NCI-H345 (cell line): Measurements from ENCODE around the gene NPTX1.
"Not testable (repeated sequence)": the region's sequence is repeated elsewhere in the genome, so short reads cannot be mapped to it uniquely, and the experiment has no call there.

Experiments
- DNase-seq: peaks from one replicate; lab custom pipeline; 2025; lab: John Stamatoyannopoulos, UW

Gene NPTX1, protein sequence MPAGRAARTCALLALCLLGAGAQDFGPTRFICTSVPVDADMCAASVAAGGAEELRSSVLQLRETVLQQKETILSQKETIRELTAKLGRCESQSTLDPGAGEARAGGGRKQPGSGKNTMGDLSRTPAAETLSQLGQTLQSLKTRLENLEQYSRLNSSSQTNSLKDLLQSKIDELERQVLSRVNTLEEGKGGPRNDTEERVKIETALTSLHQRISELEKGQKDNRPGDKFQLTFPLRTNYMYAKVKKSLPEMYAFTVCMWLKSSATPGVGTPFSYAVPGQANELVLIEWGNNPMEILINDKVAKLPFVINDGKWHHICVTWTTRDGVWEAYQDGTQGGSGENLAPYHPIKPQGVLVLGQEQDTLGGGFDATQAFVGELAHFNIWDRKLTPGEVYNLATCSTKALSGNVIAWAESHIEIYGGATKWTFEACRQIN

DNA sequence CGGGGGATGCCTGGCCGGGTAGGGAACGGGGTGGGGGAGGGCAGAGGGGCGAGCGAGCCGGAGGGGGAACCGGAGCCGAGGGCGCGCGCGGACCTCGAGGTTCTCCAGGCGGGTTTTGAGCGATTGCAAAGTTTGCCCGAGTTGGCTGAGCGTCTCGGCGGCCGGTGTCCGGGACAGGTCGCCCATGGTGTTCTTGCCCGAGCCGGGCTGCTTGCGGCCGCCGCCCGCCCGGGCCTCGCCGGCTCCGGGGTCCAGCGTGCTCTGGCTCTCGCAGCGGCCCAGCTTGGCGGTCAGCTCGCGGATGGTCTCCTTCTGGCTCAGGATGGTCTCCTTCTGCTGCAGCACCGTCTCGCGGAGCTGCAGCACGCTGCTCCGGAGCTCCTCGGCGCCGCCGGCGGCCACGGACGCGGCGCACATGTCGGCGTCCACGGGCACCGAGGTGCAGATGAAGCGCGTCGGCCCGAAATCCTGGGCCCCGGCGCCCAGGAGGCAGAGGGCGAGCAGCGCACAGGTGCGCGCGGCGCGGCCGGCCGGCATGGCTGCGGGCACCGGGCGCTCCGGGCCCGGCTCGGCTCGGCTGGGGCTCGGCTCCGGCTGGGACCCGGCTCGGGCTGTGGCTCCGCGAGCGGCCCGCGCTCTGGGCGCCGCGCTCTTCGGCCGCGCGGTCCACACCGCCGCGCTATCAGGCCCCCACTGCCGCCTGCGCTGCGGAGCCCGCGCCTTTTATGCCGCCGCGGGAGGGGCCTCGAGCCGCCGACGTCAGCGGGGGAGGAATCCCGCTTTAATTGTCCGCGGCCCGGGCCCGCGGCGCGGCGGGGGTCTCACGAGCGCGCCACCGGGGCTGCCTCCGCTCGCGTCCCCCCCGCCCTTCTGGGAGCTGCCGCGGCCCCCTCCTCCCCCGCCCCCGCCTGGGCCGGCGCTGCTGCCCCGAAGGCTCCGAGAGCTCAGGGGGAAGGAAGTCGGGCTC lies at the start of gene NPTX1:
Gene NPTX1, minus strand, starts transcription at position 698 of the 967 bp plus-strand sequence. Its CDS starts 161 bp downstream, at position 537.
- peak; percentile 89 for DNase-seq

DNA sequence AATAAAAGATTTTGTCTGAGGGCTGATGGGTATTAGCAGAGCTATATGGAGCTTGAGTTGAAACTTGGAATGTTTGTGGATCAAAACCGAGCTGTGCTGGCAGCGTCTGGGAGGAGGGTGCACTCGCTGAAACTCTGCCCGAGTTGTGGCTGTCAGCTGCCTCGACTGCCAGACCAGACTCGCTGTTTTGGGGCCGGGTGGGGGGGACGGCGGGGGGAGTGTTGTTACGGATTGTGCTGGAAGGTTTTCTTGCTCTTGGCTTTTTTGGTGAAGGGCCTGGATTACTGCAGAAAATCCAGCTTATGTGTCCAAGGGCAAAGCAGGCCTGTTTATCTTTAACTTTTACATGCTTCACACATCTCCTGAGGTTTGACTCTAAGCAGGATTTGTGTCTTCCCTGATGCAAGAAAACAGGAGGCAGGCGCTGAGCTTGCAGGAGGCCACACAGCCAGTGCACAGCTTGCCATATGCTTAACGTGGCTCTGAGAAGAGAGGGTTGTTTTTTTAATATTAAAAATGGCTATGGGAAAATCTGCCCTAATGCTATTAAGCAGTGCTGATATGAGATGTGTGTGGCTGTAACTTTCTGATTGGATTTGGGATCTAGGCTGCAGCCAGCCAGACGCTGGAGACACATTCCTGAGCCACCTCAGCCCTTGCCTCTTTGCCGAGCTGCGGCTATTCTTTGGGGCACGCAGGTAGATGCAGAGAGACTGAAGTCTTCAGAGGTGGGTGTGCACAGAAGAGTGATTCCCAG lies 47.7 kb upstream of the NPTX1 start:
- DNase-seq, result no peak

DNA sequence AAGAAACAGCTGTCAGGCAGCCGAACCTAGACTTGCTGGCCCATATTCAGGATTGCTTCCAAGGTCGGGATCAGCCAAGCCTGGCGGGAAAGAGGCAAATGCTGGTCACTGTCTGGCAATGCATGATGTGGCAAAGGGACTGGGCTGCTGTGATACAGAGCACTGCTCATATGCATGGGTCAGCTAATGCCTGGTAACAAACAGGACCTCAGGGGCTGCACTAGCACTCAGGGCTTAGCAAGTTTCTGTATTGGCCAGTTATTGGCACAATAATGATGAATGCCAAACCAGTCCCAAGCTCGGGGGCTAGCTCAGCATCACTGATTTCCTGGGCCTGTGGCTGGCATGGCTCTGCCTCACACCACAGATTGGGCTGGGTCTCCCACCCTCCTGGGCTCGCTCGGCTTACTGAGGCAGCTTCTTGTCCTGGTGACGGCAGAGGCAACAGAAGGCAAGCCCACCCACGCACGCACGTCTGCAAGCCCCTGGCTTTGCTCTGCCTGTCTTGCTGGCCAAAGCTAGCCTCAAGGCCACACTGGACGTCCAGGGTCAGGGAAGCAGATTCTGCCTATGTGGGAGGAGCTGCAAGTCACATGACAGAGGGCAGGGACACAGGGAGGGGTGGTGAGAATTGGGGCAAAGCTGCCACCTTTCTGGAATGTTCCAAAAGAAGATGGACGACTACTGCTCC lies 46.8 kb upstream of the NPTX1 start:
- no peak for DNase-seq

DNA sequence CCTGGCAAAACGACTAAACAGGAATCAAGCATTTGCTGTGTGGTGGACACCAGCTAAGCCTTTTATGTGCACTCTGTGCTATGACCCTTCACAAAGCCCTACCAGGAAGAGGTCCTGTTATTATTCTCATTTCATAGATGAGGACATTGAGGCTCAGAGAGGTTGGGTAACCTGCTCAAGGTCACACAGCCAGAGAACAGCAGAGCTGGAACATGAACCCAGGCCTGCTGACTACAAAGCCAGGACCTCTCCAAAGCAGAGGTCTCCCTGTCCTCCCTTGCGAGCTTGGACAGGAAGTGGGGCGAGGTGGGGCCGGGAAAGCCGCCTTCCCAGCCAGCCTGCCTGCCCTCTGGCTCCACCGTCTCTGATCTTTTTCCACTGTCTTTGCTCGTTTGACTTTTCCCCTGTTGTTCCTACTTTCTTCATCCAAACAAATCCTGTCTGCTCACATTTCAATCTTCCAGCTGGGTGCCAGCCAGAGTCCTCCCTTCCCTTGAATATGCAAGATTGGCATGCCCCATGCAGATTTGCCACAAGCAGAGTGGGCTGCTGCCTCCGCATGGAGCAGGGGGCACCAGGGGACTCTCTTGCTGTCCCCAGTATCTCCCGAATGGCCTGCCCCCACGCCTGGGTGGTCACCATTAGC lies 44.5 kb upstream of the NPTX1 start:
- no peak for DNase-seq

DNA sequence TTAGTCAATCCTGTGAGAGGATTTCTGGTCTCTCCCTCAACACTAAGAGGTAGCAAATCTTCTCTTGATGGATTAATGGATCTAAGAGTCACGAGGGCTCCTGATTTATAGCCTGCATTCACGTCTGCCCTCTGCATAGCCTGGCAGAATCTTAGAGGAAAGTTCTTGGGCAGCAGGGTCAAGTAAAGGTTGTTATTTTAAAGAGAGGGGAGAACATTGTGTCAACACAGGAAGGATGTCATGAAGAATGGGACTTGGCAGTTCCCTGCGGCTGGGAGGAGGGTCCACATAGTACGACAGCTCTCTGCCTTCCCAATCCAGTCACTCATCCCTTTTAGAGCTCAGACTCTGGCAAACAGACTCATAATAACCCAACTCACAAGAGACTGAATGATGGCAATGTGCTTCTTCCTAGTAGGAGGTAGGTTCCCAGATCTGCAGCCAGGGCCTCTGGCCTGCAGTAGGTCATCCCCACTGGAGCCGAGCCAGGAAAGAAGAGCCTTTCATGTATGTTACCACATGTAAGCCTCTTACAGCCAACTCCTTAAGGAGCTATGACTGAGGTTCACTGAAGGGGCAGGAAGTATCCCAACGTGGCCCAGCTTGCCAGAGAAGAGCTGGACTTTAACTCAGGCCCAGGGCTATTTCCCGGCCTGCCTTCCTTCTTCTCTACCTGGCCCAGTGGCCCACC lies 42.8 kb upstream of the NPTX1 start:
- no peak for DNase-seq

DNA sequence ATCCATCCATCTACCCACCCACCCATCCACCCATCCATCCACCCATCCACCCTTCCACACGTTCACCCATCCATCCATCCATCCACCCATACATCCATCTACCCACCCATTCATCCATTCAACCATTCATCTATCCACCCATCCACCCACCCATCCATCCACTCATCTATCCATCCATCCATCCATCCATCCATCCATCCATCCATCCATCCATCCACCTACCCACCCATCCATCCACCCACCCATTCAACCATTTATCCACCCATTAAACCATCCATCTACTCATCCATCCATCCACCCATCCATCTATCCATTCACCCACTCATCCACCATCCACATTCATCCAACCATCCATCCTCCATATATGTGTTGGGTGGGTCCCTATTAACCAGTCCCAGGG lies 42.0 kb upstream of the NPTX1 start:
- no peak for DNase-seq

DNA sequence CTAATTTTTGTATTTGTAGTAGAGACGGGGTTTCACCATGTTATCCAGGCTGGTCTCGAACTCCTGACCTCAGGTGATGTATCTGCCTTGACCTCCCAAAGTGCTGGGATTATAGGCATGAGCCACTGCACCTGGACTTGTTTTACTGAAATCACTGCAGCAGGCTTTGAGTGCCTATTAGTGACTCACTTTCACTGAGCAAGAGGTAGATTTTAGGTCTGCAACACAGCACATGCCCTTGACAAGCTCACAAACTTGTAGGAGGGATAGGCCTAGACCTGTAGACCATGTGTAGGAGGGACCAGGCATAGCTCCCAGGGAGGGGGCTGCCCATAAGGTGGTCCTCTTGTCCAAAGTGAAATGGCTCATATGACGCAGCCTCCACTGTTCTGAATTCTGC lies 41.2 kb upstream of the NPTX1 start:
- DNase-seq, result no peak

DNA sequence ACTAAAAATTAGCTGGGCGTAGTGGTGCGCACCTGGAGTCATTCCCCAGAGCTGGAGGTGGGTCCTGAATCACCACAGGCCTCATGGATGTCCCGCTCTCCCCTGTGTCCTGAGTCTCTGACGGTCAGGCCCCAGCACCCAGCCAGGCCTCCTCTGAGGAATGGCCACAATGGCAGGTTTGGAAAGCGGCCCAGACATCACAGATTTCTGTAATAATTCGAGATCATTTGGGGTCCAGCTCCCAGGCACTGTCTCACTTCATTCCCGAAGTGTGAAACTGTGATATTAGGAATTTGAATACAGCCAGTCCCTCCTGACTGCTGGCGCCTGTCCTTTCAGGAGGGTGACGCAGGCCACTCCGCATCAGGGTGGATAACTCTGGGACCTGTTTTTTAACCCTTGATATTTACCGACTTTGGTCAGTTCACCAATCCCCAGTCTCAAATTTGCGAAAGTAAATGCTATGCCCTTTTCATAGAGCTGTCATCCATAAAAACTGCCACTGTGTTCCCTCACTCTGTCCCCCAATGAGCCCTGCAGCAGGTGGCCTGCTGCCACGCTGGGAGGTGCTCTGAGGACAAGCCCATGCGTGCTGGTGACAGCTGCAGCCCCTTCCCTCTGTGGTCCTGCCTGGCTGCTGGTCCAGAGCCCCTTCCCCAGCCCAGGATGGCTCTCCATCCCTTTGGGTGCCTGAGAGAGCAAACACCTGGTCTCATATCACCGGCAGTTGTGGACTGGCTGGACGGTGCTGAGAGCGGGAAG lies 39.9 kb upstream of the NPTX1 start:
- no peak for DNase-seq

DNA sequence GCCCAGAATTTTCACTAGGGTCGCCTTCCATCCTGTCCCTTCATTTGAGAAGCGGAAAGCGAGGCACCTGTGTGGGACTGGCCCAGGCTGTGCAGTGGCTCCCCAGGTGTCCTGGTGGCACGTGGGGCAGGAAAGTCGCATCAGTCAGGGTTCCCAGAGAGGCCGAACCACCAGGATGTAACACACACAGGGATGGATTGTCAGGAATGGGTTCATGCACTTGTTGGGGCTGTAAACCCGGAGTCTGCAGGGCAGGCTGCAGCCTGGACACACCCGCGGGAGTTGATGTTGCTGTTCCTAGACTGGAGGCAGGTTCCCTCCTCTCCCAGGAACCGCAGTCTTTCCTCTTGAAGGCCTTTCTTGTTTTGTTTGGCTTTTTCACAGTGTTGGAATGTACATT lies 37.5 kb upstream of the NPTX1 start:
- no peak for DNase-seq

DNA sequence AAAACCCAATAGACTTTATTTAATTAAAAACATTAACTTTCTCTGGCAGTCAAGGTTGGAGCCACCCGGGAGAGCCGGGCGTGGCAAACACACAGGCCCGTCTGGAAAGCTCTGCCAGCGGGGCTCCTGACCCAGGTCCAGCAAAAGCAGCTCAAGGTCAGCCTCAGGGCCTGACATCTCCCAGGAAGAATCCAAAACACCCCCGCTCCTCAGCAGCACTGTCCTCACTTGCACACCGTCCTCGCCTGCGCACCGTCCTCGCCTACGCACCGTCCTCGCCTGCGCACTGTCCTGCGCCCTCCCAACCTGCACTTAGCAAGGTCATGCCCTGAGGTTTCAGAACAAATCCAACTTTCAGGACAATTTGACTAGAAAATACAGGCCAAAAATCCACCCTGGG lies 36.8 kb upstream of the NPTX1 start:
- DNase-seq, result no peak

DNA sequence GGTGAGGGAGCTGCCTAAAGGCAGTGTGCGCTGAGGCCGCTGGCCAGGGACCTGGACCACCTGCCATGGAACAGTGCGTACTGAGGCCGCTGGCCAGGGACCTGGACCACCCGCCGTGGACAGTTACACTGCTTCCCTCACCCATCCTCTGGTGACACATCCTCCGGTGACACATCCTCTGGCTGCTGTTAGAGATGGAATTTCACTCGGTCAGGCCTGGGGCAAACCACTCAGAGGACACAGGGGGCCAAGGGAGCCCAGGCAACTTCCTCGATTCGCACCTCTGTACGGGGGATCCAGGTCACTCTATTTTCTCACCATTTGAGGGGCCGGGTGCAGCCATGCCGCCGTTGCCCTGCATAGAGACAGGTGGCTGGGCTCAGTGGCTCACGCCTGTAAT lies 35.8 kb upstream of the NPTX1 start:
- DNase-seq, result no peak

DNA sequence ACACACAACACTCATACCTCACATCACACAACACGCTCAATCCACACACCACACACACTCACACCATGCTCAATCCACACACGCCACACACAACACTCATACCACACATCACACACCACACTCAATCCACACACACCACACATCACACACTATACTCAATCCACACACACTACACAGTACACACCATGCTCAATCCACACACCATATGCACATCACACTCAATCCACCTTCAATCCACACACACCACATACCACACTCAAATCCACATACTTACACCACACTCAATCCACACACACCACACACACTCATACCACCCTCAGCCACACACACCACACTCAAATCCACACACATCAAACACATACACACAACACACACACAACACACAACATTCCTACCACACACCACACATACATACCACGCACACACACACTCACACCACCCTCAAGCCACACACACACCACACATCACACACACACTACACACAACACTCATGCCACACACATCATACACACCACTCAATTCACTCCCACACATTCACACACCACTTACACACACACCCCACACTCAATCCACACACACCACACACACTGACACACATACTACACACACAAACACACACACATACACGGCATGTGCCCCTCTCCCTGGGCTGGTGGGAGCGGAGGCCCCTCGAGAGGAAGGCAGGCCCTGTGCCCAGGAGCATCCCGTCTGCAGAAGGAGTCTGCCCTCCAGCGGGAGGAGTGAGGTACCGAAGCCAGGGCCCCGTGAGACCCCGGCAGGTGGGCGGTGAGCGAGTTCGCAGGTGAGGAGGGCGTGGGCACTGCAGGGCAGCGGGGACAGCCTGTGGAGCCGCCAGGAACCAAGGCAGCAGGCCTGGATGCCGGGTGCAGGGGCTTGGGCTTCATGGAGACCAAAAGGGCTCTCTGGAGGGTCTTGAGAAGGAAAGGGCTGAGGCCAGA lies 35.1 kb upstream of the NPTX1 start:
- DNase-seq, result no peak

DNA sequence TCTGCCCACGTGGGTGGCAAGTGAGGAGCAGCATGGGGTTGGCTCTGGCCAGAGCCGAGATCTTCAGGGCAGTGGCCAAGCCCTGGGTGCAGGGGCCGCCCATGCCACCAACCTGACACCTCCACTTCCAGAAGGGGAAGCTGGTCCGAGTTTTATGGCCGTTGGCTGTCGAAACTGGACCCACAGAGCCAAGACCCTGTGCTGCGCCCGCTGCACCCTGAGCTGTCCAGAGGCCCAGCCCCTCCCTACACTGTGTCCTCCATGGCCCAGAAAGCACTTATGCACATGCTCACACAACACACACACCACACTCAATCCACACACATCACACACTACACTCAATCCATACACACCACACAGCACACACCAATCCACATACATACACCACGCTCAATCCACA lies 34.4 kb upstream of the NPTX1 start:
- DNase-seq, result no peak

DNA sequence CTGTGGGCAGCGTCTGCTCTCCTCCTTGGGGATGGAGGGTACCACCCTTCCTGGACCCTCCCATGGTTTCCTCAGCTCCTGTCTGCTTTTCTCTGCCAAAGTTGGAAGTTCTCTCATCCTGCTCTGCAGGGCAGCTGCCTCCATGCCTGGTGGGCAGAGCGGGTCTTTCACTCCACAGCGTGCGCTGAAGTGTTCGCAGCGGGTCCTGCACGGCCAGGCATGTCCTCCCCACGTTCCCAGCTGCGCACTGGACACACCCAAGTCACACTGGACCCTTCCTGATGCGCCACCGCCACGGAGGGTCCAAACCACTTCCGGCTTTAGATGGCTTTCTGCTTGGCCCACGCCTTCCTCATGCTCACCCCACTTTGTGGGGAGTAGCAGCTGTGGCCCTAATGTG lies 33.7 kb upstream of the NPTX1 start:
- no peak for DNase-seq

DNA sequence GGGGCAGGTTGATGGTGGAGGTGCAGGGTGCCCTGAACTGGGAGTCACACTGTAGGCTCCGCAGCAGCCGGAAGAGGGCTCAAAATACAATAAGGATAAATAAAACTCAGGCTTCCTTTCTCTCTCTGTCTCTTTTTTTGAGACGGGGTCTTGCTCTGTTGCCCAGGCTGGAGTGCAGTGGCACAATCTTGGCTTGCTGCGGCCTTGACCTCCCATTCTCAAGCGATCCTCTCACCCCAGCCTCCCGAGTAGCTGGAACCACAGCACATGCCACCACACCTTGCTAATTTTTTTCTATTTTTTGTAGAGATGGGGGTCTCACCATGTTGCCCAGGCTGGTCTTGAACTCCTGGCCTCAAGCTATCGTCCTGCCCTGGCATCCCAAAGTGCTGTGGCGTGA lies 32.9 kb upstream of the NPTX1 start:
- no peak for DNase-seq

DNA sequence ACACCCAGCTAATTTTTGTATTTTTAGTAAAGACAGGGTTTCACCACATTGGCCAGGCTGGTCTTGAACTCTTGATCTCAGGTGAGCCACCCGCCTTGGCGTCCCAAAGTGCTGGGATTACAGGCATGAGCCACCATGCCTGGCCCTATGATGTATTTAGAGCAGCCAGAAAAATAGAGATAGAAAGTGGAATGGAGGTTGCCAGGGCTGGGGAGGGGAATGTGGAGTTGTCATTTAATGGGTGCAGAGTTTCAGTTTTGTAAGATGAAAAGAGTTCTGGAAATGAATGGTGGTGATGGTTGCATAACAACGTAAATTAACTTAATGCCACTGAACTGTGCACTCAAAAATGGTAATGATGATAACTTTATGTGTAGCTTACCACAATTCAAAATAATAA lies 31.6 kb upstream of the NPTX1 start:
- no peak for DNase-seq

DNA sequence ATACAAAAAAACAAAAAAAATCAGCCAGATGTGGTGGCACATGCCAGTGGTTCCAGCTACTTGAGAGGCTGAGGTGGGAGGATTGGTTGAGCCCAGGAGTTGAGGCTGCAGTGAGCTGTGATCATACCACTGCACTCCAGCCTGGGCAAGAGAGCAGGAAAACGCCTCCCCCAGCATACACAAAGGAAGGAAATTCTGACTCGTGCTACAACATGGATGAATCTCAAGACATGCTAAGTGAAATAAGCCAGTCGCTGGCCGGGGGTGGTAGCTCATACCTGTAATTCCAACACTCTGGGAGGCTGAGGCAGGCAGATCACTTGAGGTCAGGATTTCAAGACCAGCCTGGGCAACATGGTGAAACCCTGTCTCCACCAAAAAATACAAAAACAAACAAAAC lies 30.8 kb upstream of the NPTX1 start:
- not testable (repeated sequence) for DNase-seq

DNA sequence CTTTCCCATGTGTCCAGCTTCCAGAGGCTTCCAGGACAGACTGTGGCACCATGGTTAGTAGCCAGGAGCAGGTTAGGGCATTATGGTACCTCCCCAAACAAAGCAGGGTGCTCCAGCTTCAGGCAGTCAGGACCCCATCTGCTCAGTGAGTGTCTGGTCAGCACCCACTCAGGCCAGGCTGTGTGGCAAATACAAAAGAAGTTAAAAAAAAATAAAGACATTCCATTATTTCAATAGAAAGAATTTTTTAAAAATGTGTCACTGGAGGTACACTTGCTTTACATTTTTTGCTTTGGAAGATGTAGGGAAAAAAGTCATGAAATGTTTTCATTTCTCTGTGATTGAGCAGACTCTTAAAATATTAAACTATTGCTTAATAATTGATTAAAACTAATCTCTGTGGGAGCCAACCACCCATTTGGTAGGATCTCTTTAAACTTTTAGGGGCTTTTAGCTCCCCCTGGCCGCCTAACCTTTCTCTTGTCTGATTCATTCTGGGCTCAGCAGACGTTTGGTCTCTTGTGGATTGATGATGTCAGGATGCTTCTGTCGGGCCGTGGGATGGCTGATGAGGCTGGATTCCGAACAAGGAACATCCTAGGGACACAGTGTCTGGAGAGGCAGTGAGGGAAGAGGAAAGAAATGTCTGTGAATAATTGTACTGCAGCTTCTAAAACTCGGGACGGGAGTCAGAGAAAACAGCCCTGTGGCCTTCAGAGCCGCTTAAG lies 28.4 kb upstream of the NPTX1 start:
- no peak for DNase-seq
